Ureter (tissue), 1 donor: ENCODE measurements around the gene SRRM3. TPM values are rescaled to one million over a fixed set of nuclear protein-coding genes. Genes with fewer than 3 reads are reported as not detected.
"Not testable (repeated sequence)": the region's sequence is repeated elsewhere in the genome, so short reads cannot be mapped to it uniquely, and the experiment has no call there.

Experiments used
- DNase-seq: peaks from one replicate; pipeline ENCODE4 v3.0.0-alpha.2; 2020; ENCODE audit warnings: low spot score
- total RNA-seq: library from RNA; stranded (reverse); gene quantifications from one replicate; pipeline ENCODE4 v1.2.4, GENCODE V29; 2023
- donor health status: DM: yes; HTN: yes; CAD: no.

The SRRM3 gene
- total RNA-seq: 2.3 TPM

GRCh38 chr7:76201732-76202665, at the start of gene SRRM3:
Gene SRRM3, plus strand, starts transcription at chr7:76201896. Its CDS starts 33,171 bp downstream, at chr7:76235067.
- peak; percentile 74 for DNase-seq

GRCh38 chr7:76151932-76152331, 49.8 kb upstream of the SRRM3 start:
- DNase-seq: no peak

- DNase-seq: not testable (repeated sequence)
Observed at GRCh38 chr7:76153571-76154230, 48.0 kb upstream of the SRRM3 start.

- DNase-seq: no peak
Observed at GRCh38 chr7:76155938-76156337, 45.8 kb upstream of the SRRM3 start.

GRCh38 chr7:76156992-76157685, 44.6 kb upstream of the SRRM3 start:
- DNase-seq: not testable (repeated sequence)

- DNase-seq: not testable (repeated sequence)
Observed at GRCh38 chr7:76158416-76158815, 43.3 kb upstream of the SRRM3 start.

GRCh38 chr7:76162416-76163170, 39.1 kb upstream of the SRRM3 start:
- not testable (repeated sequence) for DNase-seq

GRCh38 chr7:76163812-76164211, 37.9 kb upstream of the SRRM3 start:
- not testable (repeated sequence) for DNase-seq

GRCh38 chr7:76165106-76165972, 36.4 kb upstream of the SRRM3 start:
- peak; percentile 40 for DNase-seq

GRCh38 chr7:76165973-76166403, 35.7 kb upstream of the SRRM3 start:
- peak; percentile 29 for DNase-seq

- peak; percentile 98 for DNase-seq
Observed at GRCh38 chr7:76166404-76167255, 35.1 kb upstream of the SRRM3 start.

- DNase-seq: no peak
Observed at GRCh38 chr7:76173566-76174205, 28.0 kb upstream of the SRRM3 start.

- not testable (repeated sequence) for DNase-seq
Observed at GRCh38 chr7:76176951-76177350, 24.7 kb upstream of the SRRM3 start.

- DNase-seq: no peak
Observed at GRCh38 chr7:76179686-76180085, 22.0 kb upstream of the SRRM3 start.

- DNase-seq: no peak
Observed at GRCh38 chr7:76182225-76182960, 19.3 kb upstream of the SRRM3 start.

- no peak for DNase-seq
Observed at GRCh38 chr7:76185187-76185896, 16.4 kb upstream of the SRRM3 start.

- DNase-seq: no peak
Observed at GRCh38 chr7:76187272-76187671, 14.4 kb upstream of the SRRM3 start.

GRCh38 chr7:76189276-76189675, 12.4 kb upstream of the SRRM3 start:
- no peak for DNase-seq
